Measurements from ENCODE around the gene BCOR. TPM values are rescaled to one million over a fixed set of nuclear protein-coding genes. Genes with fewer than 3 reads are reported as not detected.

BCOR gene
- total RNA-seq, 4 donors from 2014 or later: 30.9 to 67.4 (median 42.4) TPM

DNA sequence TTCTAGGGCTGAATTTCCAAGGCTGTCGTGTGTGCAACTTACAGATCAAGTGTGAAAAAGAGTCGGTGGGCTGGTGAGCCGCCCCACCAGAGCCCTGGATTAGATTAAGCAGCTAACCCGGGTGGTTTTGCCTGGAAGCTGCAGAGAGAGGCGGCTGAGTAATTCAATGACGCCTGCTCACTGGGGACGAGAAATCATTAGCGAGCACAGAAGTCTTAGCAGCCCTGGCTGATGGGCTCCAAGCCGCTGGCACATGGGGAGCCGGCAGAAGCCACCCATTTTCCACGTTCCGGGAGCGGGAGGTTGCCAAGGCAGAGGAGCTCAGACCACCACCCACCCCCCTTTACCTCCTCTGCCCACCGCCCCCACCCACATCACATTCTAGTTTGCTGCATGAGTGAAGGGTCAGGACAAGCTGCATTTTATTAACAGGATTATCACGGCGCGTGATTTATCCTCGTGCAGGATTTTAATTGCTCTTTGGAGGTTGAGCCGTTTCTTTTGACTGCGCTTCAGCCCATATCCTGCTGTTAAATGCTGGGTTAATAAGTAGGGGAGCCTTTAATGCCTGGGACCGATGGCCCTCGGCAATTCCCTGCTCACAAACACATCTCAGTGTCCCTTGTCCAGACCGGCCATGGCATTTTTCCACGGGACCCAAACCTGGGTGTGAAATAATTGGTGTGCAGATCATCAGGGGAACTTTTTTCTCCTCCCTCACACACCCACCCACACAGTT lies 19.1 kb downstream of the BCOR start:
- no peak for TF ChIP-seq POLR2A (IDR thresholded peaks at IDR 0.05)
- TF ChIP-seq, protein P1, sequence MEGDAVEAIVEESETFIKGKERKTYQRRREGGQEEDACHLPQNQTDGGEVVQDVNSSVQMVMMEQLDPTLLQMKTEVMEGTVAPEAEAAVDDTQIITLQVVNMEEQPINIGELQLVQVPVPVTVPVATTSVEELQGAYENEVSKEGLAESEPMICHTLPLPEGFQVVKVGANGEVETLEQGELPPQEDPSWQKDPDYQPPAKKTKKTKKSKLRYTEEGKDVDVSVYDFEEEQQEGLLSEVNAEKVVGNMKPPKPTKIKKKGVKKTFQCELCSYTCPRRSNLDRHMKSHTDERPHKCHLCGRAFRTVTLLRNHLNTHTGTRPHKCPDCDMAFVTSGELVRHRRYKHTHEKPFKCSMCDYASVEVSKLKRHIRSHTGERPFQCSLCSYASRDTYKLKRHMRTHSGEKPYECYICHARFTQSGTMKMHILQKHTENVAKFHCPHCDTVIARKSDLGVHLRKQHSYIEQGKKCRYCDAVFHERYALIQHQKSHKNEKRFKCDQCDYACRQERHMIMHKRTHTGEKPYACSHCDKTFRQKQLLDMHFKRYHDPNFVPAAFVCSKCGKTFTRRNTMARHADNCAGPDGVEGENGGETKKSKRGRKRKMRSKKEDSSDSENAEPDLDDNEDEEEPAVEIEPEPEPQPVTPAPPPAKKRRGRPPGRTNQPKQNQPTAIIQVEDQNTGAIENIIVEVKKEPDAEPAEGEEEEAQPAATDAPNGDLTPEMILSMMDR (IDR thresholded peaks at IDR 0.05): no peak
- intact Hi-C loops (cut with DNase I): no loop called here
- Histone ChIP-seq H3K4me1 (peaks cover 12 to 26% of the 10 kb centered on the region in 2 donors), H3K9me3 (no peaks in the 10 kb centered on the region), H3K36me3 (peaks cover 0 to 8% of the 10 kb centered on the region in 2 donors), H3K4me3 (replicated peaks in 1 of 3) (no peak overlapping the region), H3K27ac (no peak overlapping the region), H3K27me3 (no peaks in the 10 kb centered on the region)
- 79 to 86% methylated on average over 13 to 18 of the region's 24 CpGs for WGBS, 2 donors
- no peak for DNase-seq

DNA sequence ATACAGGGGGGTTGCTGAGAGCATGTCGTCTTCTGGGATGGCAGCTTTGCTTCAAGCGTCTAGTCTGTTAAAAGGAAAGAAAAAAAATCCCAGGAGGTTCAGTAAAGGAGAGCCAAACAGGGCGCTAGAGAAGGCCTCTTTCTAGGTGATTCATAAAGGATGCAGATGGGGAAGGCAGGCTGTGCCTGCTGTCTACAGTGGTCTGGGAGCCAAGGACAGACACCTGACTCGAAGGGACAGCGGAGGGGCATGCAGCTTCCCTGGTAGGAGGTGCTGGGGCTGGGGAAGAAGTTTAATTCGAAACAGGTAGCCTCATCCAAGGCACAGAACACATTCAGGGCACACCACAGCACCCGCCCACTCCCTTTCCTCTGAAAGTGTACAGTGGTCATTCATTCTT lies 19.9 kb downstream of the BCOR start:
- Histone ChIP-seq H3K4me3 (replicated peaks in 1 of 3) (no peak overlapping the region), H3K36me3 (peaks cover 0 to 14% of the 10 kb centered on the region in 2 donors), H3K27ac (no peak overlapping the region), H3K27me3 (no peaks in the 10 kb centered on the region), H3K9me3 (no peaks in the 10 kb centered on the region), H3K4me1 (peaks cover 5 to 19% of the 10 kb centered on the region in 2 donors)
- TF ChIP-seq, protein P1 (IDR thresholded peaks at IDR 0.05): no peak
- no peak for TF ChIP-seq POLR2A (IDR thresholded peaks at IDR 0.05)
- intact Hi-C loops (cut with DNase I): no loop called here
- no peak for DNase-seq
- WGBS, 2 donors: 71 to 94% methylated on average over 6 to 7 of the region's 7 CpGs

DNA sequence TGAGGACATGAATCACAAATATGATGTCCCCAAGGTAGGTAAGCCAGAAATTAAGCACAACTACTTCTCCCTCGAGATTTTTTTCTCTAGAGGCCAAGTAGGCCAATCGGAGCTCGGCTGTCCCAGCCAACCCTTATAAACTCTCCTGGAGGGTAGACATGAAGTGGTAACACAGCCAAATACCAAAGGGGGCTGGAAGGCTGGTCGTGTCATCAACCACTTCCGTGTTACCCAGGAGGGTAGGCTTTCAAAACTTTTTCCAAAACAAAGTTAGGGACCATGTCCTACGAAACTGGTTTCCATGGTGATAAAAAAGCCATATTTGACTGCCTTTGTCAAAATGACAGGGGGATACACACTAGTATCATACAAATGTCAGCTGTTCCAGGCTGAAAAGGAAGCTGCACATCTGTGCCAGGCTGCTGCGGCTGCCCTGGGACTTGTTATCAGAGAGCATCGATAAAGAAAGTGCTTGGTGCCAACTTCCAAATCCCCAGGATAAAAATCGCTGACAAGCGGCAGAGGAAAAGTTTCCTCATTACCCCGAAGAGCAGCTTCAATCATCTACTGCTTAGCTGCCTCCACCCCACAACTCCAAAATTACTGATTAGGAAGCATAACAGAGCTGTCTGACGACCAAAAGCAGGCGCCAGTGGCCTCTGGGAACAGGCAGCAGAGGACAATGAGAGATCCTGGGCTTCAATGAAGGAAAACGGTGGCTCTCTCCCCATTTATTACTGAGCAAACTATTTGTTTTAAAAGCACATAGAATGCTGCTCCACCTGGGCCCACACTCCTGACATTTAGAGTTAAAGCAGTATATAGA lies 20.8 kb downstream of the BCOR start:
- peaks cover 0 to 9% of the 10 kb centered on the region in 2 donors for H3K4me1 ChIP-seq
- intact Hi-C loops (cut with DNase I): no loop called here
- no peaks in the 10 kb centered on the region for H3K27me3 ChIP-seq
- TF ChIP-seq, protein P1 (IDR thresholded peaks at IDR 0.05): no peak
- no peak for TF ChIP-seq POLR2A (IDR thresholded peaks at IDR 0.05)
- no peak overlapping the region for H3K4me3 ChIP-seq (replicated peaks in 1 of 3)
- 70 to 72% methylated on average over 9 to 13 of the region's 14 CpGs for WGBS, 2 donors
- H3K9me3 ChIP-seq: no peaks in the 10 kb centered on the region
- no peak for DNase-seq
- no peak overlapping the region for H3K27ac ChIP-seq
- H3K36me3 ChIP-seq: peaks cover 0 to 14% of the 10 kb centered on the region in 2 donors

DNA sequence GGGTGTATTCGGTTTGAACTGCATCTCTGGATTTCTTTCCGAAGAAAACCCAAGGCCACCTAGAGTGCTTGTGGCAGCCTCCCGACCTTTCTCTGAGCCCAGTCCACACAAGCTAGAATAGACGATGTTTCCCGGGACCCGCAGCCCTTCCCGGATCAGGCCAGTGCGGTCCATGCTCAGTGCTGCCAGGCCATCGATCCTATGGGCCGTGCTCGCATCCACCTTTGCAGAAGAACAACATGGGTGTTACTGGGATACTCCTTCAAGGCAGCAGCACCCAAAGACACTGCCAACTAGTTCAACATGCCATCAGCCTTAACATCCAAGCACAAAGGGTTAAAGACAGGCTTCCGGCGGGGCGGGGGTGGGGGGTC lies 22.8 kb downstream of the BCOR start:
- no peak overlapping the region for H3K27ac ChIP-seq
- no peaks in the 10 kb centered on the region for H3K4me1 ChIP-seq
- no peak for DNase-seq
- TF ChIP-seq, protein P1 (IDR thresholded peaks at IDR 0.05): no peak
- TF ChIP-seq POLR2A (IDR thresholded peaks at IDR 0.05): no peak
- H3K4me3 ChIP-seq (replicated peaks in 1 of 3): no peak overlapping the region
- WGBS, 2 donors: 80% methylated on average over 2 of the region's 14 CpGs; no CpG with 5 or more reads in 1 of the 2 donors
- H3K9me3 ChIP-seq: no peaks in the 10 kb centered on the region
- intact Hi-C loops (cut with DNase I): no loop called here
- no peaks in the 10 kb centered on the region for H3K27me3 ChIP-seq
- peaks cover 0 to 14% of the 10 kb centered on the region in 2 donors for H3K36me3 ChIP-seq
